ENCODE data around the gene CDK13. TPM values are rescaled to one million over a fixed set of nuclear protein-coding genes. Genes with fewer than 3 reads are reported as not detected.

The CDK13 gene
- total RNA-seq, 1 experiment from 2014 or later = 45.9 TPM

DNA sequence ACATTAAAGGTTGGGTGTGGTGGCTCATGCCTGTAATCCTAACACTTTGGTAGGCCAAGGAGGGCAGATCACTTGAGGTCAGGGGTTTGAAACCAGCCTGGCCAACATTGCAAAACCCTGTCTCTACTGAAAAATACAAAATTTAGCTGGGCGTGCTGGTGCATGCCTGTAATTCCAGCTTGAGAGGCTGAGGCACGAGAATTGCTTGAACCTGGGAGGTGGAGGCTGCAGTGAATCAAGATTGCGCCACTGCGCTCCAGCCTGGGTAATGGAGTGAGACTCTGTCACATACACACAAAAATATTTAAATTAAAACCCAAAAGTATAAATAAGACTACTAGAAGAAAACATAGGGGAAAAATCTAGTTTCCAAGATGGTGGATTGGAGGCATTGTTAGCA, 41.9 kb upstream of the CDK13 start:
- BruUV-seq (replicated peaks) = no TSS peak
- peaks cover 4% of the 10 kb centered on the region; the same call in 1 of the 2 replicates for H3K9me3 ChIP-seq
- TF ChIP-seq, protein P1, sequence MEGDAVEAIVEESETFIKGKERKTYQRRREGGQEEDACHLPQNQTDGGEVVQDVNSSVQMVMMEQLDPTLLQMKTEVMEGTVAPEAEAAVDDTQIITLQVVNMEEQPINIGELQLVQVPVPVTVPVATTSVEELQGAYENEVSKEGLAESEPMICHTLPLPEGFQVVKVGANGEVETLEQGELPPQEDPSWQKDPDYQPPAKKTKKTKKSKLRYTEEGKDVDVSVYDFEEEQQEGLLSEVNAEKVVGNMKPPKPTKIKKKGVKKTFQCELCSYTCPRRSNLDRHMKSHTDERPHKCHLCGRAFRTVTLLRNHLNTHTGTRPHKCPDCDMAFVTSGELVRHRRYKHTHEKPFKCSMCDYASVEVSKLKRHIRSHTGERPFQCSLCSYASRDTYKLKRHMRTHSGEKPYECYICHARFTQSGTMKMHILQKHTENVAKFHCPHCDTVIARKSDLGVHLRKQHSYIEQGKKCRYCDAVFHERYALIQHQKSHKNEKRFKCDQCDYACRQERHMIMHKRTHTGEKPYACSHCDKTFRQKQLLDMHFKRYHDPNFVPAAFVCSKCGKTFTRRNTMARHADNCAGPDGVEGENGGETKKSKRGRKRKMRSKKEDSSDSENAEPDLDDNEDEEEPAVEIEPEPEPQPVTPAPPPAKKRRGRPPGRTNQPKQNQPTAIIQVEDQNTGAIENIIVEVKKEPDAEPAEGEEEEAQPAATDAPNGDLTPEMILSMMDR (IDR thresholded peaks at IDR 0.05; ENCODE audit: insufficient read depth in 1 of 2, low read depth in 1 of 2, low read length in 1 of 2, severe bottlenecking in 1 of 2, unreplicated experiment in 1 of 2) = no peak
- H3K27me3 Mint-ChIP-seq (ENCODE audit: insufficient read depth, unreplicated experiment) = peaks cover 13% of the 10 kb centered on the region
- intact Hi-C loops (cut with micrococcal nuclease; ENCODE audit: unreplicated experiment) = no loop called here
- no peak for DNase-seq
- H3K9me3 Mint-ChIP-seq (ENCODE audit: unreplicated experiment) = no peaks in the 10 kb centered on the region
- H3K36me3 Mint-ChIP-seq (ENCODE audit: insufficient read depth, unreplicated experiment) = no peaks in the 10 kb centered on the region
- no peaks in the 10 kb centered on the region for H3K36me3 ChIP-seq (ENCODE audit: control insufficient read depth, insufficient read depth, low read length)
- no peak overlapping the region for H3K4me3 Mint-ChIP-seq (ENCODE audit: unreplicated experiment)
- CTCF ChIA-PET = interaction anchor here (0.6 kb wide), 1 partner anchor 160 kb away, joined by 3 read pairs; no protein-coding TSS in a partner anchor
- H3K27ac Mint-ChIP-seq (ENCODE audit: unreplicated experiment) = no peak overlapping the region
- H3K4me3 ChIP-seq (ENCODE audit: low read depth, low read length) = no peak overlapping the region
- no peaks in the 10 kb centered on the region for H3K4me1 Mint-ChIP-seq (ENCODE audit: low read depth, unreplicated experiment)
- POLR2A ChIA-PET = no interaction called here
- H3K4me1 ChIP-seq = no peaks in the 10 kb centered on the region
- H3K27me3 ChIP-seq (replicated peaks; ENCODE audit: control insufficient read depth, insufficient read depth, low read length) = no peaks in the 10 kb centered on the region; the same call in 1 of the 2 replicates

DNA sequence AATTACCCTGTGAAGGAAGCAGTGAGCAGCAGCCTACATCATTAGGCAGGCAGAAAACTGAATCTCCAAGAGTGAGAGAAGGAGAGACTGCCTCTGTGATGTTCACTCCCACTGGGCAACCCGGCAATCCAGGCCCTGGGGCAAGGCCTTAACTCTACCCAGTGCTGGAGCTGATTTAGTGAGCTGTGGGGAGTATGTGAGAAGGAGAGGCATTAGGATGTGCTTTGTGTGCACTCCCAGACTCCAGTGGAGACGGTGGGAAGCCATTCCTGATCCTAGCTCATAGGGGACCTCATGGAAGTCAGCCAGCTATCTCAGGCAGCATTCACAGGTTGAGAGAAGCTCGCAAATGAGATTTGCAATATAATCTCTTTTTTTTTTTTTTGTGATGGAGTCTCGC, 41.1 kb upstream of the CDK13 start:
- Mint-ChIP-seq H3K27ac (ENCODE audit: unreplicated experiment) (no peak overlapping the region), H3K4me3 (ENCODE audit: unreplicated experiment) (no peak overlapping the region), H3K9me3 (ENCODE audit: unreplicated experiment) (no peaks in the 10 kb centered on the region), H3K36me3 (ENCODE audit: insufficient read depth, unreplicated experiment) (no peaks in the 10 kb centered on the region), H3K27me3 (ENCODE audit: insufficient read depth, unreplicated experiment) (peaks cover 13% of the 10 kb centered on the region), H3K4me1 (ENCODE audit: low read depth, unreplicated experiment) (no peaks in the 10 kb centered on the region)
- no peaks in the 10 kb centered on the region; the same call in 1 of the 2 replicates for H3K27me3 ChIP-seq (replicated peaks; ENCODE audit: control insufficient read depth, insufficient read depth, low read length)
- no peaks in the 10 kb centered on the region for H3K4me1 ChIP-seq
- DNase-seq = no peak
- peaks cover 4% of the 10 kb centered on the region; the same call in 1 of the 2 replicates for H3K9me3 ChIP-seq
- TF ChIP-seq, protein P1 (IDR thresholded peaks at IDR 0.05; ENCODE audit: insufficient read depth in 1 of 2, low read depth in 1 of 2, low read length in 1 of 2, severe bottlenecking in 1 of 2, unreplicated experiment in 1 of 2) = no peak
- no peaks in the 10 kb centered on the region for H3K36me3 ChIP-seq (ENCODE audit: control insufficient read depth, insufficient read depth, low read length)
- intact Hi-C loops (cut with micrococcal nuclease; ENCODE audit: unreplicated experiment) = no loop called here
- no peak overlapping the region for H3K4me3 ChIP-seq (ENCODE audit: low read depth, low read length)
- CTCF ChIA-PET = no interaction called here
- BruUV-seq (replicated peaks) = no TSS peak
- POLR2A ChIA-PET = no interaction called here

DNA sequence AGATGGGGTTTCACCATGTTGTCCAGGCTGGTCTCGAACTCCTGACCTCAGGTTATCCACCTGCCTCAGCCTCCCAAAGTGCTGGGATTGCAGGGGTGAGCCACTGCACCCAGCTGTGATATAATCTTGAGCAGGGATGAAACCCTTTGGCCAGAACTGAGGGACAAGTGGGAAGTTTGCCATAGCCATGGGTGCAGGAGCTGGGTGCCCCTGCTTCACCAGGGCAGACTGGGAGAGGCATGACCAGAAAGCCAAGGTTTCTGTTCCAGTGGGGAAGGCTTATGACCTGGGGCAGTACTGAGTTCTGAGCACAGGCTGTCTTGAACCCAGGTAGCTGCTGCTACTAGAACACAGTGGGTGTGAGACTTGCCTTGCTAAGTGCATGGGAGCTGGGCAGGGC, 40.5 kb upstream of the CDK13 start:
- POLR2A ChIA-PET = no interaction called here
- no peak overlapping the region for H3K4me3 ChIP-seq (ENCODE audit: low read depth, low read length)

More for the DNA sequence above, 40.5 kb upstream of the CDK13 start:
- Mint-ChIP-seq H3K4me3 (ENCODE audit: unreplicated experiment) (no peak overlapping the region), H3K4me1 (ENCODE audit: low read depth, unreplicated experiment) (no peaks in the 10 kb centered on the region), H3K27me3 (ENCODE audit: insufficient read depth, unreplicated experiment) (peaks cover 13% of the 10 kb centered on the region), H3K9me3 (ENCODE audit: unreplicated experiment) (no peaks in the 10 kb centered on the region), H3K36me3 (ENCODE audit: insufficient read depth, unreplicated experiment) (no peaks in the 10 kb centered on the region), H3K27ac (ENCODE audit: unreplicated experiment) (no peak overlapping the region)
- CTCF ChIA-PET = interaction anchor here (1.5 kb wide), 1 partner anchor 9 kb away, joined by 3 read pairs; no protein-coding TSS in a partner anchor
- Histone ChIP-seq H3K36me3 (ENCODE audit: control insufficient read depth, insufficient read depth, low read length) (no peaks in the 10 kb centered on the region), H3K4me1 (no peaks in the 10 kb centered on the region), H3K9me3 (peaks cover 4% of the 10 kb centered on the region; the same call in 1 of the 2 replicates), H3K27me3 (replicated peaks; ENCODE audit: control insufficient read depth, insufficient read depth, low read length) (no peaks in the 10 kb centered on the region; the same call in 1 of the 2 replicates)
- BruUV-seq (replicated peaks) = no TSS peak
- no peak for DNase-seq
- TF ChIP-seq, protein P1 (IDR thresholded peaks at IDR 0.05; ENCODE audit: insufficient read depth in 1 of 2, low read depth in 1 of 2, low read length in 1 of 2, severe bottlenecking in 1 of 2, unreplicated experiment in 1 of 2) = no peak
- intact Hi-C loops (cut with micrococcal nuclease; ENCODE audit: unreplicated experiment) = no loop called here
